Mesenchymal stem cell (in vitro differentiated cells and primary cell): Measurements from ENCODE around the gene LIPT1.

Experiments
- DNase-seq: peaks from one replicate; pipeline ENCODE4 v3.0.0-alpha.2; 2013
- H2AFZ ChIP-seq: one replicate; pipeline ENCODE4 v1.6.1; 2013; ENCODE audit warnings: low read depth, mild to moderate bottlenecking, control low read depth, inconsistent platforms, low read length, moderate library complexity
- H2AK5ac ChIP-seq: 2 replicates; pipeline ENCODE4 v1.6.1; 2013; ENCODE audit warnings: low read length, moderate library complexity, mild to moderate bottlenecking, inconsistent platforms; ENCODE audit not compliant: severe bottlenecking
- H2BK120ac ChIP-seq: one replicate; pipeline ENCODE4 v1.6.1; 2013; ENCODE audit warnings: low read depth, mild to moderate bottlenecking, inconsistent platforms, low read length, moderate library complexity
- H2BK12ac ChIP-seq, 2 experiments: one replicate each; pipeline ENCODE4 v1.6.1; 2013; ENCODE audit warnings: inconsistent platforms in 2 of 2, low read length in 2 of 2, mild to moderate bottlenecking in 2 of 2, moderate library complexity in 2 of 2, control low read depth in 1 of 2
- H2BK15ac ChIP-seq: one replicate; pipeline ENCODE4 v1.6.1; 2013; ENCODE audit warnings: mild to moderate bottlenecking, low read depth, inconsistent platforms; ENCODE audit not compliant: poor library complexity, severe bottlenecking
- H2BK5ac ChIP-seq: 2 replicates; pipeline ENCODE4 v1.6.1; 2013; ENCODE audit warnings: low read depth, mild to moderate bottlenecking, low read length, control low read depth, inconsistent platforms; ENCODE audit not compliant: poor library complexity, severe bottlenecking
- H3K14ac ChIP-seq, 2 experiments: one replicate each; pipeline ENCODE4 v1.6.1; 2013; ENCODE audit warnings: inconsistent platforms in 2 of 2, low read length in 2 of 2, control low read depth in 1 of 2, mild to moderate bottlenecking in 1 of 2, moderate library complexity in 1 of 2
- H3K18ac ChIP-seq, 2 experiments: one replicate each; pipeline ENCODE4 v1.6.1; 2013; ENCODE audit warnings: inconsistent platforms in 2 of 2, low read length in 2 of 2, control low read depth in 1 of 2, low read depth in 1 of 2, mild to moderate bottlenecking in 1 of 2
- H3K23ac ChIP-seq, 2 experiments: one replicate each; pipeline ENCODE4 v1.6.1; 2013; ENCODE audit warnings: inconsistent platforms in 2 of 2, low read length in 2 of 2, mild to moderate bottlenecking in 2 of 2, moderate library complexity in 2 of 2, control low read depth in 1 of 2
- H3K27ac ChIP-seq: 2 replicates; pipeline ENCODE4 v1.5.1; 2013; ENCODE audit warnings: mild to moderate bottlenecking, moderate library complexity, low read length, control low read depth, inconsistent platforms; ENCODE audit not compliant: poor library complexity, severe bottlenecking
- H3K27me3 ChIP-seq, 2 experiments: 2 replicates each; pipeline versions ENCODE4 v1.6.1 to v1.7.0; 2013; ENCODE audit warnings: low read length in 2 of 2, mild to moderate bottlenecking in 2 of 2, moderate library complexity in 2 of 2, control low read depth in 1 of 2, inconsistent platforms in 1 of 2; ENCODE audit not compliant: control insufficient read depth in 1 of 2, insufficient read depth in 1 of 2
- H3K36me3 ChIP-seq, 2 experiments: 2 replicates each; pipeline versions ENCODE4 v1.6.1 to v1.7.0; 2013; ENCODE audit warnings: low read length in 2 of 2, control low read depth in 1 of 2, inconsistent platforms in 1 of 2, low read depth in 1 of 2, mild to moderate bottlenecking in 1 of 2; ENCODE audit not compliant: insufficient read depth in 2 of 2, control insufficient read depth in 1 of 2
- H3K4ac ChIP-seq, 2 experiments: one replicate each; pipeline ENCODE4 v1.6.1; 2013; ENCODE audit warnings: inconsistent platforms in 2 of 2, low read length in 2 of 2, mild to moderate bottlenecking in 2 of 2, moderate library complexity in 2 of 2, control low read depth in 1 of 2, low read depth in 1 of 2
- H3K4me1 ChIP-seq: 2 replicates; pipeline ENCODE4 v1.6.1; 2013; ENCODE audit warnings: low read depth, low read length, control low read depth; ENCODE audit not compliant: control insufficient read depth, insufficient read depth
- H3K4me2 ChIP-seq: 2 replicates; pipeline ENCODE4 v1.6.1; 2013; ENCODE audit warnings: low read length, mild to moderate bottlenecking, inconsistent platforms; ENCODE audit not compliant: poor library complexity, severe bottlenecking
- H3K4me3 ChIP-seq, 2 experiments: 2 replicates each; pipeline versions ENCODE4 v1.5.1 to v1.7.0; 2013; ENCODE audit warnings: low read length in 2 of 2, mild to moderate bottlenecking in 2 of 2, control low read depth in 1 of 2, low read depth in 1 of 2; ENCODE audit not compliant: insufficient read depth in 1 of 2
- H3K79me1 ChIP-seq: replicated peaks from 2 replicates; pipeline ENCODE4 v1.6.1; 2013; ENCODE audit warnings: mild to moderate bottlenecking, control low read depth, low read length, inconsistent platforms; ENCODE audit not compliant: poor library complexity, severe bottlenecking
- H3K9ac ChIP-seq: 2 replicates; pipeline ENCODE4 v1.7.0; 2013; ENCODE audit warnings: mild to moderate bottlenecking, low read length, moderate library complexity
- H3K9me3 ChIP-seq: 2 replicates; pipeline ENCODE4 v1.7.0; 2013; ENCODE audit warnings: mild to moderate bottlenecking, low read length; ENCODE audit not compliant: control insufficient read depth
- H4K8ac ChIP-seq: one replicate; pipeline ENCODE4 v1.6.1; 2013; ENCODE audit warnings: inconsistent platforms, mild to moderate bottlenecking, low read length, moderate library complexity
- H4K91ac ChIP-seq: one replicate; pipeline ENCODE4 v1.6.1; 2013; ENCODE audit warnings: mild to moderate bottlenecking, low read length, inconsistent platforms
- WGBS: methylation state at CpG from one replicate; pipeline ENCODE4 v1.1.7; 2013; ENCODE audit warnings: mixed read lengths; 5-methylcytosine and 5-hydroxymethylcytosine counted together

LIPT1 gene

GRCh38 chr2:99150706-99151105, 4.1 kb upstream of the LIPT1 start:
- Histone ChIP-seq H3K9me3 (no peaks in the 10 kb centered on the region), H4K91ac (no peak overlapping the region), H2BK12ac (no peak overlapping the region), H2BK15ac (no peak overlapping the region), H3K79me1 (peaks cover 12% of the 10 kb centered on the region), H2BK5ac (no peak overlapping the region), H3K14ac (no peak overlapping the region), H3K4ac (no peak overlapping the region), H3K4me2 (no peak overlapping the region), H2BK120ac (no peak overlapping the region), H3K23ac (no peak overlapping the region), H3K27me3 (no peaks in the 10 kb centered on the region), H3K27ac (no peak overlapping the region), H3K36me3 (no peaks in the 10 kb centered on the region), H3K4me1 (peaks cover 2% of the 10 kb centered on the region), H3K4me3 (no peak overlapping the region), H4K8ac (no peak overlapping the region), H2AFZ (no peak overlapping the region), H3K18ac (no peak overlapping the region), H2AK5ac (no peak overlapping the region), H3K9ac (no peak overlapping the region)
- no peak for DNase-seq
- WGBS, result 100% methylated on average over 1 of the region's 1 CpG

DNA sequence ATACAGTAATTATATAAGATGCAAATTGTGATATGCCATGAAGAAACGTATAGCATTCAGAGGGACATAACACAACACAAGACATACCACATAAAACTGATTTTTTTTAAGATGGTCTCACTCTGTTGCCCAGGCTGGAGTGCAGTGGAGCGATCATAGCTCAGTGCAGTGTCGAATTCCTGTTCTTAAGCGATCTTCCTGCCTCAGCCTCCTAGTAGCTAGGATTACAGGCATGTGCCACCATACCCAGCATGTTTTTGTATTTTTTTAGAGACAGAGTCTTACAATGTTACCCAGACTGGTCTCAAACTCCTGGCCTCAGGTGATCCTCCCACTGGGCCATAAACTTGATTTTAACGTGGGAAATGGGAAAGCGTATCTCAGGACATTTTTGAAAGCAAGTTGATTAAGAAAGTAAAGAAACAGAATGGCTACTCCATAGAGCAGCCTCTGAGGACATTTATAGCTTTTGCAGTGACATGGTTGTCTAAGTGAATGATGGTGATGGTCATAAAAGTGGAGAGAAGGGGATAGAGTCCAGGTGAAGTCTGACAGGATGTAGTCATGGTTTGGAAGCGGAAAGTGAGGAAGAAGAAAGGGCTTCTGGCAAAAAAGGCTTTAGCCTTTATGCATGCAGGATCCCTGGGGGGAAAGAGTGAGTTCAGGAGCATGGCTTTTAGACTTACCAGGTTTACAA, 2.4 kb upstream of the LIPT1 start:
- H3K4me3 ChIP-seq, result no peak overlapping the region
- H2BK12ac ChIP-seq, result no peak overlapping the region
- no peak for DNase-seq
- H3K23ac ChIP-seq, result no peak overlapping the region
- H4K8ac ChIP-seq, result no peak overlapping the region
- peaks cover 0 to 10% of the 10 kb centered on the region in 2 experiments for H3K36me3 ChIP-seq
- no peaks in the 10 kb centered on the region for H3K27me3 ChIP-seq
- WGBS, result 82% methylated on average over 7 of the region's 7 CpGs
- peaks cover 2% of the 10 kb centered on the region for H3K4me1 ChIP-seq
- H2AK5ac ChIP-seq, result no peak overlapping the region
- H3K4me2 ChIP-seq, result no peak overlapping the region
- H4K91ac ChIP-seq, result no peak overlapping the region
- no peak overlapping the region for H3K27ac ChIP-seq
- no peak overlapping the region for H3K18ac ChIP-seq
- H3K9me3 ChIP-seq, result no peaks in the 10 kb centered on the region
- H2BK120ac ChIP-seq, result no peak overlapping the region
- no peak overlapping the region for H2BK5ac ChIP-seq
- no peak overlapping the region for H3K4ac ChIP-seq
- H3K14ac ChIP-seq, result no peak overlapping the region
- H3K9ac ChIP-seq, result no peak overlapping the region
- H3K79me1 ChIP-seq, result peaks cover 17% of the 10 kb centered on the region
- H2AFZ ChIP-seq, result no peak overlapping the region
- H2BK15ac ChIP-seq, result no peak overlapping the region

DNA sequence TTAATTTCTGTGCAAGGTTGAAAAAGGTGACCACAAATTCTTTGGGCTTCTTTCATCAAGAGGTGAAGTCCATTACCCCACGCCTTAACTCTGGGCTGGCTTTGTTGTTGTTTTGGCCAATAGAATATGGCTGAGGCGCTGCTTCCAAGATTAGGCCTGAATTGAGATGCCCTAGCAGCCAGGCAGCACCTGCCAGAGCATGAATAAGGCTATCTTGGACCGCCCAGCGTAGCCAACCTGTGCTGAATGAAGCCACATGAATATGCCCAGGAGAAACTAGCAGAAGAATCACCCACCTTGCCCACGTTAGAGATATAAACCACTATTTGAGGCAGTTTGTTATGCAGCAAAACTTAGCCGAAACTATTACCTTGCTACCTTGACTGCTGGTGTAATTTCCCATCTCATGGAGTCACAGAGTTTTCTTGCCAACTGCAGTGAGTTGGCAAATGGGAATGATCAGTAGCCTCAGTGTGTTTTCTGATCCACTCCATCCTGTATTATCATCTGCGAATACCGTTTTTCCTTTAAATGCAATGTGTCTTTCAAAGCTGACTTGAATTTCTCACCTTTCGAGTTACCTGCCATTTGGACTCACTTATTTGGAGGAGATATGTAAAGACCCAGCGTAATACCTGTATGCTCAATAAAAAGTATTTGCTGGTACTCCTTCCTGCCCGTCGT, 704 bp upstream of the LIPT1 start:
- Histone ChIP-seq H2BK5ac (no peak overlapping the region), H2AK5ac (peak overlapping the region; percentile 9), H2BK12ac (peak overlapping the region in 1 of 2 experiments; percentile 82), H3K18ac (peak overlapping the region; percentile 80 to 82), H3K27ac (no peak overlapping the region), H3K23ac (no peak overlapping the region), H3K4me2 (peak overlapping the region; percentile 68), H3K9me3 (no peaks in the 10 kb centered on the region), H2BK15ac (no peak overlapping the region), H3K27me3 (no peaks in the 10 kb centered on the region), H3K9ac (peak overlapping the region; percentile 98), H3K4me3 (peak overlapping the region; percentile 88 to 98), H4K91ac (no peak overlapping the region), H4K8ac (peak overlapping the region; percentile 8), H2BK120ac (no peak overlapping the region), H2AFZ (peak overlapping the region; percentile 94), H3K36me3 (peaks cover 0 to 24% of the 10 kb centered on the region in 2 experiments), H3K4me1 (peaks cover 2% of the 10 kb centered on the region), H3K79me1 (peaks cover 19% of the 10 kb centered on the region), H3K14ac (peak overlapping the region in 1 of 2 experiments; percentile 82), H3K4ac (peak overlapping the region in 1 of 2 experiments; percentile 75)
- WGBS, result 59% methylated on average over 12 of the region's 12 CpGs
- no peak for DNase-seq

- Histone ChIP-seq H3K14ac (no peak overlapping the region), H3K27me3 (no peaks in the 10 kb centered on the region), H3K4me2 (no peak overlapping the region), H3K27ac (no peak overlapping the region), H2AK5ac (no peak overlapping the region), H4K91ac (no peak overlapping the region), H4K8ac (no peak overlapping the region), H2BK120ac (no peak overlapping the region), H3K9ac (no peak overlapping the region), H2BK15ac (no peak overlapping the region), H3K4ac (no peak overlapping the region), H3K79me1 (peaks cover 18% of the 10 kb centered on the region), H2BK5ac (no peak overlapping the region), H3K18ac (no peak overlapping the region), H3K9me3 (no peaks in the 10 kb centered on the region), H3K23ac (no peak overlapping the region), H3K36me3 (peaks cover 0 to 45% of the 10 kb centered on the region in 2 experiments), H2BK12ac (no peak overlapping the region), H3K4me1 (peaks cover 2% of the 10 kb centered on the region), H2AFZ (no peak overlapping the region), H3K4me3 (no peak overlapping the region)
- 85% methylated on average over 1 of the region's 1 CpG for WGBS
- no peak for DNase-seq
These were observed 2.1 kb downstream of the LIPT1 start for GRCh38 chr2:99156891-99157290.
